NK-92 treated with Interleukin-12 subunit alpha and Interleukin-12 subunit beta, amount 100 ng/mL, for 24 hours (cell line): Measurements from ENCODE around the gene HES4.
A peak's percentile ranks its signal among the peaks of the same experiment; 100 is the strongest.

ENCODE experiments used
- DNase-seq: peaks from one replicate; lab custom pipeline; 2025; lab: John Stamatoyannopoulos, UW

HES4 gene

GRCh38 chr1:965526-966134, 34.3 kb downstream of the HES4 start:
- no peak for DNase-seq

- DNase-seq, result no peak
Observed at GRCh38 chr1:964691-965525, 35.0 kb downstream of the HES4 start.

- no peak for DNase-seq
Observed at GRCh38 chr1:963746-964525, 36.0 kb downstream of the HES4 start.

GRCh38 chr1:963301-963651, 36.6 kb downstream of the HES4 start:
- no peak for DNase-seq

GRCh38 chr1:962381-963300, 37.3 kb downstream of the HES4 start:
- DNase-seq, result no peak

GRCh38 chr1:961132-961669, 38.7 kb downstream of the HES4 start:
- no peak for DNase-seq

GRCh38 chr1:960363-961131, 39.4 kb downstream of the HES4 start, which contains the start of gene KLHL17:
TSS of gene KLHL17 (plus strand) at chr1:960584. CDS start at chr1:960694, 110 bp downstream.
- DNase-seq, result peak; percentile 32

- DNase-seq, result no peak
Observed at GRCh38 chr1:959731-960362, 40.0 kb downstream of the HES4 start.

GRCh38 chr1:958823-959730, 40.8 kb downstream of the HES4 start, which contains the start of gene NOC2L:
TSS of gene NOC2L (minus strand) at chr1:959256. CDS start at chr1:959240, 16 bp downstream.
- peak; percentile 87 for DNase-seq

- DNase-seq, result no peak
Observed at GRCh38 chr1:956636-957035, 43.3 kb downstream of the HES4 start.

GRCh38 chr1:955474-955873, 44.4 kb downstream of the HES4 start:
- DNase-seq, result no peak

- DNase-seq, result no peak
Observed at GRCh38 chr1:954927-955326, 45.0 kb downstream of the HES4 start.

- DNase-seq, result no peak
Observed at GRCh38 chr1:953524-954320, 46.2 kb downstream of the HES4 start.

- DNase-seq, result no peak
Observed at GRCh38 chr1:952603-953002, 47.3 kb downstream of the HES4 start.

- no peak for DNase-seq
Observed at GRCh38 chr1:952201-952600, 47.7 kb downstream of the HES4 start.

- DNase-seq, result no peak
Observed at GRCh38 chr1:951364-951763, 48.5 kb downstream of the HES4 start.

- DNase-seq, result no peak
Observed at GRCh38 chr1:950881-951280, 49.0 kb downstream of the HES4 start.

GRCh38 chr1:950268-950667, 49.6 kb downstream of the HES4 start:
- no peak for DNase-seq
